Iris pigment epithelial cell (primary cell): ENCODE data around the gene COPG1.
"Not testable (repeated sequence)": the region's sequence is repeated elsewhere in the genome, so short reads cannot be mapped to it uniquely, and the experiment has no call there.

Experiments
- DNase-seq: peaks from one replicate; pipeline ENCODE4 v3.0.0-alpha.2; 2011; ENCODE audit warnings: low read depth

The COPG1 gene

GRCh38 chr3:129245141-129245540, 4.3 kb upstream of the COPG1 start:
- DNase-seq, result peak; percentile 38

GRCh38 chr3:129245641-129246306, 3.6 kb upstream of the COPG1 start:
- peak; percentile 87 for DNase-seq

GRCh38 chr3:129246636-129247035, 2.8 kb upstream of the COPG1 start:
- DNase-seq, result no peak

GRCh38 chr3:129248286-129248979, 973 bp upstream of the COPG1 start:
- DNase-seq, result no peak

GRCh38 chr3:129252748-129253147, 3.3 kb downstream of the COPG1 start:
- no peak for DNase-seq

GRCh38 chr3:129254536-129255230, 5.3 kb downstream of the COPG1 start:
- DNase-seq, result no peak

- DNase-seq, result no peak
Observed at GRCh38 chr3:129256270-129256669, 6.9 kb downstream of the COPG1 start.

- DNase-seq, result no peak
Observed at GRCh38 chr3:129257609-129258008, 8.2 kb downstream of the COPG1 start.

GRCh38 chr3:129259612-129260477, 10.4 kb downstream of the COPG1 start:
- no peak for DNase-seq

GRCh38 chr3:129260606-129261005, 11.2 kb downstream of the COPG1 start:
- no peak for DNase-seq

- DNase-seq, result no peak
Observed at GRCh38 chr3:129261894-129262293, 12.5 kb downstream of the COPG1 start.

- DNase-seq, result no peak
Observed at GRCh38 chr3:129263161-129263910, 13.9 kb downstream of the COPG1 start.

GRCh38 chr3:129264994-129265393, 15.6 kb downstream of the COPG1 start:
- DNase-seq, result not testable (repeated sequence)

- DNase-seq, result no peak
Observed at GRCh38 chr3:129266651-129267050, 17.2 kb downstream of the COPG1 start.

GRCh38 chr3:129268396-129268795, 19.0 kb downstream of the COPG1 start:
- no peak for DNase-seq

GRCh38 chr3:129271674-129272073, 22.3 kb downstream of the COPG1 start:
- DNase-seq, result no peak

- DNase-seq, result no peak
Observed at GRCh38 chr3:129276385-129276784, 27.0 kb downstream of the COPG1 start.

GRCh38 chr3:129277829-129278271, 28.4 kb downstream of the COPG1 start:
- no peak for DNase-seq

- DNase-seq, result peak; percentile 79
Observed at GRCh38 chr3:129278439-129278965, 29.1 kb downstream of the COPG1 start, which contains the start of gene HMCES. Gene HMCES (plus strand): TSS chr3:129278870. CDS start chr3:129279733, 863 bp downstream.

- peak; percentile 78 for DNase-seq
Observed at GRCh38 chr3:129278966-129279906, 29.8 kb downstream of the COPG1 start.
